NCI-H1417 (cell line): ENCODE measurements around the gene CLDN14.

ENCODE experiments used
- DNase-seq, 3 experiments: peaks; one replicate each; lab custom pipeline; 2025; lab: John Stamatoyannopoulos, UW

The CLDN14 gene

GRCh38 chr21:36479415-36480402 is at the start of gene CLDN14:
CLDN14 (minus strand) TSS chr21:36480122; CDS start chr21:36461695, 18,427 bp downstream.
- DNase-seq: no peak

GRCh38 chr21:36528716-36529115 is 48.8 kb upstream of the CLDN14 start:
- DNase-seq: no peak

GRCh38 chr21:36527317-36527716 is 47.4 kb upstream of the CLDN14 start:
- DNase-seq: no peak

GRCh38 chr21:36526104-36526503 is 46.2 kb upstream of the CLDN14 start:
- DNase-seq: no peak

GRCh38 chr21:36524477-36524876 is 44.6 kb upstream of the CLDN14 start:
- DNase-seq: no peak

GRCh38 chr21:36522219-36522808 is 42.4 kb upstream of the CLDN14 start:
- DNase-seq: no peak

GRCh38 chr21:36518883-36519492 is 39.1 kb upstream of the CLDN14 start:
- no peak for DNase-seq

GRCh38 chr21:36517366-36518075 is 37.6 kb upstream of the CLDN14 start:
- no peak for DNase-seq

GRCh38 chr21:36516281-36516680 is 36.4 kb upstream of the CLDN14 start:
- DNase-seq: no peak

GRCh38 chr21:36513430-36513829 is 33.5 kb upstream of the CLDN14 start:
- DNase-seq: no peak

GRCh38 chr21:36512971-36513370 is 33.0 kb upstream of the CLDN14 start:
- no peak for DNase-seq

- no peak for DNase-seq
These were observed 31.7 kb upstream of the CLDN14 start for GRCh38 chr21:36511484-36512220.

- no peak for DNase-seq
These were observed 31.0 kb upstream of the CLDN14 start for GRCh38 chr21:36510911-36511310.

GRCh38 chr21:36509973-36510664 is 30.2 kb upstream of the CLDN14 start:
- DNase-seq: no peak

- peak; percentile 55 to 71 (median 68) for DNase-seq
These were observed 29.0 kb upstream of the CLDN14 start for GRCh38 chr21:36508948-36509347.

GRCh38 chr21:36507397-36508018 is 27.6 kb upstream of the CLDN14 start:
- no peak for DNase-seq

- DNase-seq: no peak
These were observed 26.6 kb upstream of the CLDN14 start for GRCh38 chr21:36506482-36506881.

GRCh38 chr21:36504067-36505058 is 24.4 kb upstream of the CLDN14 start:
- DNase-seq: peak; percentile 18 to 75 (median 52)

- no peak for DNase-seq
These were observed 22.4 kb upstream of the CLDN14 start for GRCh38 chr21:36502365-36502764.
